HG03521 (cell line): ENCODE data around the gene DIO3.
"Not testable (repeated sequence)": the region's sequence is repeated elsewhere in the genome, so short reads cannot be mapped to it uniquely, and the experiment has no call there.

ENCODE experiments used
- ATAC-seq: cut with Tn5 transposase; IDR thresholded peaks from one replicate; pipeline ENCODE4 v1.9.1; 2021; ENCODE audit warnings: mild to moderate bottlenecking, moderate library complexity; ENCODE audit not compliant: unreplicated experiment

DIO3 gene

GRCh38 chr14:101557811-101558738, 3.2 kb upstream of the DIO3 start:
- ATAC-seq = no peak

DNA sequence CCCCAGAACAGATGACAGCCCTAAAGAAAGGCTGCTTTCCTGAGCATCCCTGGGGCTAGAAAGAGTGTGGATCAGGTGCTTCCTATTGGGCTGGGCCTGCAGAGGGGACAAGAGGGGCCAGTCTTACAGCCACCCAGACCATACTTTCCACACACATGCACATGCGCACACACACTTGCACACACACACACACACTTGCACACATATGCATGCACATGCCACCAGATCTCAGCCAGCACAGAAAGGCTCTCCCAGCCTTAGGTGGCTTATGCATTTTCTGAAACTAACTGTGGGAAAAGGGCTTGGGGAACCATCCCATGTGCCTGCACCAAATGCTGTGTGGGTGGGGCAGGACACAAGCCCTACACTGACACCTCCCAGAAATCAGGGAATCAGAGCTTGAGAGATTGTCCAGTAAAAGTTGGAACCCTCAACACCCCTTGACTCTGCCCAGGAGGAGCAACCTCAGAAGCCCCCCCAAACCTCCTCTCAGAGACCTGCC, 2.5 kb upstream of the DIO3 start:
- no peak for ATAC-seq

- ATAC-seq = no peak
Measured at GRCh38 chr14:101559250-101559623, 2.1 kb upstream of the DIO3 start.

- ATAC-seq = no peak
Measured at GRCh38 chr14:101559624-101560533, 1.4 kb upstream of the DIO3 start.

GRCh38 chr14:101560534-101561113, 671 bp upstream of the DIO3 start:
- no peak for ATAC-seq

DNA sequence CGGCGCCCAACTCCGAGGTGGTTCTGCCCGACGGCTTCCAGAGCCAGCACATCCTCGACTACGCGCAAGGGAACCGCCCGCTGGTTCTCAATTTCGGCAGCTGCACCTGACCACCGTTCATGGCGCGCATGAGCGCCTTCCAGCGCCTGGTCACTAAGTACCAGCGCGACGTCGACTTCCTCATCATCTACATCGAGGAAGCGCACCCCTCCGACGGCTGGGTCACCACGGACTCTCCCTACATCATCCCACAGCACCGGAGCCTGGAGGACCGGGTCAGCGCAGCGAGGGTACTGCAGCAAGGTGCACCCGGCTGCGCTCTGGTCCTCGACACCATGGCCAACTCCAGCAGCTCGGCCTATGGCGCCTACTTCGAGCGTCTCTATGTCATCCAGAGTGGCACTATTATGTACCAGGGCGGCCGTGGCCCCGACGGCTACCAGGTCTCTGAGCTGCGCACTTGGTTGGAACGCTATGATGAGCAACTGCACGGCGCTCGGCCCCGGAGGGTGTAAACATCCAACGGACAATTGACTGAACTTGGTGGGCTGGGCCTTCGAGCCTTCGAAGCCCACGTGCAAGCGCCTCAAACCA, 699 bp downstream of the DIO3 start:
- ATAC-seq = no peak

DNA sequence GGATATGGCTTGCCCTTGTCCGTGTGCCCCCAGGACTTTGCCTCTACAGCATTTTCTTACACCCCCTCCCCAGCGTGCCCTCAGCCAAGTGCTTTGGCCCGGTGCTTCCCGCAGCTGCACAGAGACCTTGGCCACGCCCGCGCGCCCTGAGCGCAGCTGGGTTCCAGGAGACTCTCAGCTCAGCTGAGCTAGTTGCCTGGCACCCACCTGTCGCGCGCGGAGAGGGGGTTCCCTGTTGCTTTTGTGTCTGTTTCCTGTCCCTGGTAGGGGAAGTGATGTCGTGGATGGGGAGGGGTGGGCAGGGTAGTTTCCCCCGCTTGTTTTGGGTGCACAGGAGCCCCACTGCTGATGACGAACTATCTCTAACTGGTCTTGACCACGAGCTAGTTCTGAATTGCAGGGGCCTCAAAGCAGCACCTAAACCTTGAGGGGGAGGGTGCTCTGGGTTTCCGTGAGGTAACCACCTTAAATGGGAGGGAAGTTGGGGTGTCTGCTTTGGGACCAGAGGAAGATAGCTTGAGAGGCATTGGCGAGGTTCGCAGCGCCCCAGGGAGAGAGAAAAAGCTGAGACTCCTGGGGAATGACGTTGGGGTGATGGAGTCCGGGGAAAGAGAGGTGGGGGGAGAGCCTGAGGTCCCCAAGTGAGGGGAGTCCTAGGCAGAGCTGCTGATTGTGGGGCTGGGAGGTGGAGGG, 1.5 kb downstream of the DIO3 start:
- no peak for ATAC-seq

DNA sequence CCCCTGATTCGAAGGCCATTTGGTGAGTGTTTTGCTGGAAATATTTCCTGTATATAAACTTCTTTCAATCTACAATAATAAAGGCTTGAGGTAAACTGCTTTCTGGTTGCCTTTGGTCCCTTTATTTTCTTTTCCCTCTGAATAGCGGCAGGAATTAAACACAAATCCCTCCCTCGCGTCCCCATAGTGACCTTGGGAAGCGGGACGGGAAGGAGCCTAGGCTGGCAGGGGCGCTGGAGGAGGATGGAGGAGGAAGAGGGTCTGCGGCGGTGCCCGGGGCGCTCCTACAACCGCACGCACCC, 2.0 kb downstream of the DIO3 start:
- ATAC-seq = no peak

DNA sequence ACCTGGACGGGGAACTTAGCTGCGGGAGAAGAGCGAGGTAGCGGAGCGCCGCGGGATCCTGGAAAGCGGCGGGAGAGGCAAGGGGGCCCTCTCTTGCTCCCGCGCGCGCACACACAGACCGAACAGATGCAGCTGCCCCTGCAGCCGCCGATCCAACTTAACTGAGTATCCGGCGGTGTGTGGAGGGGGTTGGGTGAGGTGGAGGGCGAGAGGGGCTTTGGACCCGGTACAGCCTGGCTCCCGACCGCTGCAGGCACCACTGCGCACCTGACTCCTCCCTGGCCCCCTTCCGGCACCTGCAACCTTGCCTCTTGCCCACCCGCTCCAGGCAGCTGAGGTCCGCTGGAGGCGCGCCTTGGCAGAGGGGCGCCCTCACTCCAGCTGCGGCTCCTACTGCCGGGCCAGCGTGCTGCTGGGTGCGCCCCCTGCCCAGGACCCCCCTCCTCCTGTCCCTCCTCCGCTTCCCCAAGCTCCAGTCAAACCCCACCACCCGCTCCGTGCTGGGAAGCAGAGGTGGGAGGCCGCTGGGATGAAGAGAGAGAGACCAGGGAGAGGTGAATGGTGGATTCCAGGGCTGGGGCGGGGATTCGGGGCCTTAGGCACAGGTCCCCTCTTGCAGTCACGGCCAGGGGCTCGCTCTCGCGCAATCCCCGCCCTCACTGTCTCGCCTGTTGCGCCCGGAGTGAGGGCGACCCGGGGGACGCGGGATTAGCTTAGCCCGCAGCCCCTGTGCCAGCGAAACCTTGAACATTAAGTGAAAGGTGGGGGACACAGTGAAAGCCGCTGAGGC, 2.6 kb downstream of the DIO3 start:
- no peak for ATAC-seq

GRCh38 chr14:101564444-101564776, 3.1 kb downstream of the DIO3 start:
- no peak for ATAC-seq

GRCh38 chr14:101564819-101565698, 3.8 kb downstream of the DIO3 start:
- no peak for ATAC-seq

- no peak for ATAC-seq
Measured at GRCh38 chr14:101567252-101567651, 6.0 kb downstream of the DIO3 start.

DNA sequence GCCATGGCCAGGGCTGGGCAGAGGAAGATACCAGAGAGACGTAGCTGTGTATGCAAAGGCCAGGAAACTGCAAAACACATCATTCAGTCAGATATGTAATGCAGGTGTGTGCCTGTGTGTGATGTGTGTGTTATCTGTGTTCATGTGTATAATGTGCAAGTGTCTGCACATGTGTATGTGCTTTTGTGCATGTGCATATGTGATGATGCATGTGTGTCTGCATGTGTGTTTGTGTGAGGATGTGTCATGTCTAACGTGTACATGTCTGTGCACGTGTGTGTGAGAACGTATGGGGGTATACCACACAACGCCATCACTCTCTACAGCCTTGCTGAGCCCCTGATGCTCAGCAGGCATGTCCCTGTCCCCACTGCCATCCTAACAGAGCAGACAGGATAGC, 9.7 kb downstream of the DIO3 start:
- ATAC-seq = no peak

DNA sequence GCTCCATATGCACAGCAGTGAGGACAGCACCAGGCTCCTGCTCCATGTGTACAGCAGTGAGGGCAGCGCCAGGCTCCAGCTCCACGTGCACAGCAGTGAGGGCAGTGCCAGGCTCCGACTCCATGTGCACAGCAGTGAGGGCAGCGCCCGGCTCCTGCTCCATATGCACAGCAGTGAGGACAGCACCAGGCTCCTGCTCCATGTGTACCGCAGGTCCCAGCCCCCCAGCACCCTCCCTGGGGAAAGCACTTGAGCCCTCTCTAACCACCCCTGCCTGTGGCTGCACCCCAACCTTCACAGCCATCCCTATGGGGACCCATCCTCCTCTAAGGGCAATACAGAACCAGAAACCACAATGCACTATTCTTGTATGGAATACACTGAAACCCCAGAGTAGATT, 11.2 kb downstream of the DIO3 start:
- ATAC-seq = not testable (repeated sequence)

DNA sequence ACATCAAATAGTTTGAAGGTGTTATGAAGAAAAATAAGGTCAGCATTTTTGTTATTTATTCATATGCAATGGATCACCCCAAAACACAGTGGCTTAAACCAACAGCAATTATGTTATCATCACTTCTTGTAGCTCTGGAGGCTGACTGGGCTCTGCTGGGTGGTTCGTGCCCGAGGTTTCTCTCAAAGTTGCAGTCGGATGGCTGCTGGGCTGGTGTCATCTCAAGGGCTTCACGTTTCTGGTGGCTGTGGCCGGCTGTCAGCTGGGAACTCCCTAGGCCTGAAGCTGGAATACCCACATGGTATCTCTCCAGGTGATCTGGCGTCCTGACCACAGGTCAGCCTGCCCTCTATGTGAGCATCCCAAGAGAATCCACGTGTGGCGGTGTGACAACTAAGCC, 12.0 kb downstream of the DIO3 start:
- no peak for ATAC-seq

- no peak for ATAC-seq
Measured at GRCh38 chr14:101575581-101575980, 14.3 kb downstream of the DIO3 start.

DNA sequence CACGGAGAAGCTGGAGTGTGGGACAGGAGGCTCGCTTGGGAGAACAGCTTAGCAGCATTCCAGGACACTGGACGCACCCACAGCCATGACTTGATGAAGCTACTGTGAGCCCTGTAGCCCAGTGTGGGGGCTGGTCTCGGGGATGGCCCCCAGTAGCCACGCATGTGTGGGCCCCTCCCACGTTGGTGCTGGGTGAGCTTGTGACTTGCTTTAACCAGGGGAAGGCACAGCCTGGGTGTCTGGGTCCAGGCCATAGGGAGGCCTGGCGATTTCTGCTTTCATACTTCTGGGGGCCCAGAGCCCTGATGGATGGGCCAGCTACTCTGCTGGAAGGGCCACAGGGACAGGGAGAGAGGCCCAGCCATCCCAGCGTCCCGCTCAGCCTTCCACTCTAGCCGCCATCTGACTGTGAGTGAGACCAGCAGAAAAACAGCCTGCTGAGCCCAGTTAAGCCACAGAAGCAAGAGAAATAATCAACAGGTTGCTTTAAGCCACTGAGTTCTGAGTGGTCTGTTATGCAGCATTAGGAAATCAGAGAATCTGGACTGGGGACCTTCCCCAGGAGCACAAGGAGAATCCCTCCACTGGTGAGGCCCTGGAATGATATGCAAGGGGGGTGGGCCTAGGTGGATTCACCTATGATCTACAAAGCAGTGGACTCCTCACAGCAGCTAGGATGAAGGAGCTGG, 16.1 kb downstream of the DIO3 start:
- no peak for ATAC-seq

DNA sequence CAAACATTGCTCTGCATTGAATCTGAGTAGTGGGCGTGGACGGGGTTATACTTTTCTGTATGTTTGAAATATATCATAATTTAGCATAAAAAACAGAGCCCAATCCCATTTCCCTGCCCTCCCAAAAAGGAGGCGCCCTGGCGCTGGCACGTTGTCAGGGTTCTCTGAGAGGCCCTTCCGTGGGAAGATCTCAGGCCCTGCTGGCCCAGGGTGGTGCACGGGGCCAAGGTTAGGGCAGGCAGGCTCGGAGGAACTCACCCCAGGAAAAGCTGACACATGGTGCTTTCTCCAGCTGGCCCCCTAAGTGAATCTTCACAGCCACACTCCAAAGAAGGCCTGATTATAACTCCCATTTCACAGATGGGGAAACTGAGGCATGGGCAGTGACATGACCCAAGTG, 17.2 kb downstream of the DIO3 start:
- no peak for ATAC-seq
